Neural progenitor cell (in vitro differentiated cells): Measurements from ENCODE around the gene CPSF7. TPM values are rescaled to one million over a fixed set of nuclear protein-coding genes. Genes with fewer than 3 reads are reported as not detected.

Experiments used
- DNase-seq: peaks from one replicate; pipeline ENCODE4 v3.0.0-alpha.2; 2016; ENCODE audit warnings: low spot score
- H2AFZ ChIP-seq: fragments of 200-600 bp; sonication (generic); replicated peaks from 2 replicates; pipeline ENCODE4 v1.6.1; 2016; ENCODE audit warnings: antibody characterized with exemption
- H3F3A ChIP-seq: fragments of 200-600 bp; sonication (generic); 2 replicates; pipeline ENCODE4 v1.6.1; 2016; ENCODE audit warnings: antibody characterized with exemption, low read depth
- H3K27ac ChIP-seq: fragments of 200-600 bp; sonication (generic); 2 replicates; pipeline ENCODE4 v1.5.1; 2016; ENCODE audit warnings: mild to moderate bottlenecking
- H3K27me3 ChIP-seq: fragments of 200-600 bp; sonication (generic); 2 replicates; pipeline ENCODE4 v1.6.1; 2016; ENCODE audit warnings: mild to moderate bottlenecking, moderate library complexity
- H3K36me3 ChIP-seq: fragments of 200-600 bp; sonication (generic); 2 replicates; pipeline ENCODE4 v1.5.1; 2016
- H3K4me1 ChIP-seq: fragments of 200-600 bp; sonication (generic); 2 replicates; pipeline ENCODE4 v1.6.1; 2016; ENCODE audit warnings: mixed run types
- H3K4me2 ChIP-seq: fragments of 200-600 bp; sonication (generic); 2 replicates; pipeline ENCODE4 v1.6.1; 2016
- H3K4me3 ChIP-seq: fragments of 200-600 bp; sonication (generic); 2 replicates; pipeline ENCODE4 v1.5.1; 2016
- H3K79me2 ChIP-seq: fragments of 200-600 bp; sonication (generic); 2 replicates; pipeline ENCODE4 v1.6.1; 2016; ENCODE audit warnings: low read depth
- H3K9ac ChIP-seq: fragments of 200-600 bp; sonication (generic); 2 replicates; pipeline ENCODE4 v1.6.1; 2016
- H3K9me3 ChIP-seq: fragments of 200-600 bp; sonication (generic); 2 replicates; pipeline ENCODE4 v1.5.1; 2016; ENCODE audit warnings: low read depth
- H4K20me1 ChIP-seq: fragments of 200-600 bp; sonication (generic); 2 replicates; pipeline ENCODE4 v1.6.1; 2016; ENCODE audit warnings: low read depth
- H3K27ac Mint-ChIP-seq: 3 replicates; pipeline ENCODE4 v1.8.0; 2021; ENCODE audit warnings: mixed read lengths
- H3K27me3 Mint-ChIP-seq: 2 replicates; pipeline ENCODE4 v1.8.0; 2022; ENCODE audit warnings: low read depth, mild to moderate bottlenecking, inconsistent platforms, moderate library complexity, mixed read lengths; ENCODE audit not compliant: insufficient read depth
- H3K36me3 Mint-ChIP-seq: 3 replicates; pipeline ENCODE4 v1.8.0; 2021; ENCODE audit warnings: mixed read lengths
- H3K4me1 Mint-ChIP-seq: 3 replicates; pipeline ENCODE4 v1.8.0; 2021; ENCODE audit warnings: mixed read lengths
- H3K4me3 Mint-ChIP-seq: 3 replicates; pipeline ENCODE4 v1.8.0; 2021; ENCODE audit warnings: mild to moderate bottlenecking, moderate library complexity, mixed read lengths
- H3K9me3 Mint-ChIP-seq: 3 replicates; pipeline ENCODE4 v1.8.0; 2020; ENCODE audit warnings: mixed read lengths
- CTCF ChIP-seq: fragments of 200-600 bp; sonication (generic); IDR thresholded peaks from 2 replicates; pipeline ENCODE4 v1.5.1; 2017; ENCODE audit warnings: antibody characterized with exemption, mild to moderate bottlenecking
- EZH2 ChIP-seq: fragments of 200-600 bp; sonication (generic); IDR thresholded peaks from 2 replicates; pipeline ENCODE4 v1.6.1; 2017; ENCODE audit warnings: antibody characterized with exemption, mild to moderate bottlenecking, moderate library complexity
- EZH2phosphoT487 ChIP-seq: fragments of 200-600 bp; sonication (generic); IDR thresholded peaks from 2 replicates; pipeline ENCODE4 v1.6.1; 2017; ENCODE audit warnings: antibody characterized with exemption
- total RNA-seq: library from RNA; depleted of rRNA; stranded (reverse); fragments of >200 nt; gene quantifications from 2 replicates; pipeline ENCODE4 v1.2.3, GENCODE V29; 2015; ENCODE audit warnings: low replicate concordance

Gene CPSF7
- total RNA-seq, 1 donor from 2014 or later = 60.7 TPM

GRCh38 chr11:61454520-61454919 lies 24.7 kb upstream of the CPSF7 start:
- Histone ChIP-seq H3K9me3 (no peaks in the 10 kb centered on the region), H2AFZ (no peak overlapping the region), H3K79me2 (no peaks in the 10 kb centered on the region), H3K4me2 (no peak overlapping the region), H4K20me1 (no peaks in the 10 kb centered on the region), H3K27me3 (no peaks in the 10 kb centered on the region), H3K27ac (no peak overlapping the region), H3K4me3 (no peak overlapping the region), H3K4me1 (no peaks in the 10 kb centered on the region), H3K9ac (no peak overlapping the region), H3F3A (no peaks in the 10 kb centered on the region), H3K36me3 (no peaks in the 10 kb centered on the region)
- peaks cover 5% of the 10 kb centered on the region for H3K27me3 Mint-ChIP-seq
- H3K9me3 Mint-ChIP-seq = peaks cover 2% of the 10 kb centered on the region
- no peaks in the 10 kb centered on the region for H3K4me1 Mint-ChIP-seq
- H3K36me3 Mint-ChIP-seq = peaks cover 19% of the 10 kb centered on the region
- TF ChIP-seq EZH2phosphoT487 = no peak
- TF ChIP-seq CTCF = no peak
- no peak for TF ChIP-seq EZH2
- H3K27ac Mint-ChIP-seq = no peak overlapping the region
- H3K4me3 Mint-ChIP-seq = no peak overlapping the region
- no peak for DNase-seq

GRCh38 chr11:61453695-61454094 lies 23.9 kb upstream of the CPSF7 start:
- no peaks in the 10 kb centered on the region for H3K79me2 ChIP-seq
- TF ChIP-seq CTCF (no peak), EZH2phosphoT487 (no peak), EZH2 (no peak)
- no peak overlapping the region for H3K4me3 Mint-ChIP-seq
- H3K27me3 ChIP-seq = no peaks in the 10 kb centered on the region
- H2AFZ ChIP-seq = no peak overlapping the region
- H3K9me3 Mint-ChIP-seq = peaks cover 2% of the 10 kb centered on the region
- H3K9me3 ChIP-seq = no peaks in the 10 kb centered on the region
- H3K9ac ChIP-seq = no peak overlapping the region
- no peaks in the 10 kb centered on the region for H3K36me3 ChIP-seq
- no peaks in the 10 kb centered on the region for H3K4me1 Mint-ChIP-seq
- no peak overlapping the region for H3K27ac Mint-ChIP-seq
- no peaks in the 10 kb centered on the region for H4K20me1 ChIP-seq
- no peak overlapping the region for H3K4me2 ChIP-seq
- H3K27ac ChIP-seq = no peak overlapping the region
- H3F3A ChIP-seq = no peaks in the 10 kb centered on the region
- H3K4me1 ChIP-seq = no peaks in the 10 kb centered on the region
- H3K36me3 Mint-ChIP-seq = peaks cover 22% of the 10 kb centered on the region
- peaks cover 5% of the 10 kb centered on the region for H3K27me3 Mint-ChIP-seq
- no peak overlapping the region for H3K4me3 ChIP-seq
- DNase-seq = no peak

- no peak for DNase-seq
- no peaks in the 10 kb centered on the region for H3K9me3 ChIP-seq
- no peaks in the 10 kb centered on the region for H3K4me1 ChIP-seq
- H4K20me1 ChIP-seq = peaks cover 6% of the 10 kb centered on the region
- peaks cover 24% of the 10 kb centered on the region for H3K36me3 Mint-ChIP-seq
- no peaks in the 10 kb centered on the region for H3K27me3 ChIP-seq
- no peak overlapping the region for H3K27ac Mint-ChIP-seq
- no peaks in the 10 kb centered on the region for H3K4me1 Mint-ChIP-seq
- H3K4me2 ChIP-seq = no peak overlapping the region
- peaks cover 5% of the 10 kb centered on the region for H3K27me3 Mint-ChIP-seq
- H3K36me3 ChIP-seq = no peaks in the 10 kb centered on the region
- no peak overlapping the region for H3K4me3 Mint-ChIP-seq
- no peak overlapping the region for H2AFZ ChIP-seq
- no peaks in the 10 kb centered on the region for H3K79me2 ChIP-seq
- TF ChIP-seq EZH2 = no peak
- no peak for TF ChIP-seq EZH2phosphoT487
- no peak for TF ChIP-seq CTCF
- no peaks in the 10 kb centered on the region for H3F3A ChIP-seq
- H3K27ac ChIP-seq = no peak overlapping the region
- H3K4me3 ChIP-seq = no peak overlapping the region
- no peak overlapping the region for H3K9ac ChIP-seq
- peaks cover 2% of the 10 kb centered on the region for H3K9me3 Mint-ChIP-seq
These were observed 23.1 kb upstream of the CPSF7 start for GRCh38 chr11:61452825-61453224.

- H3K9me3 ChIP-seq = no peaks in the 10 kb centered on the region
- H3K4me1 Mint-ChIP-seq = peaks cover 17% of the 10 kb centered on the region
- H3K36me3 ChIP-seq = no peaks in the 10 kb centered on the region
- peaks cover 27% of the 10 kb centered on the region for H3F3A ChIP-seq
- H3K27ac Mint-ChIP-seq = no peak overlapping the region
- no peak overlapping the region for H3K4me3 ChIP-seq
- H3K27me3 Mint-ChIP-seq = no peaks in the 10 kb centered on the region
- no peaks in the 10 kb centered on the region for H3K27me3 ChIP-seq
- peaks cover 12% of the 10 kb centered on the region for H3K79me2 ChIP-seq
- no peak overlapping the region for H3K27ac ChIP-seq
- no peak for TF ChIP-seq CTCF
- TF ChIP-seq EZH2 = no peak
- no peak for TF ChIP-seq EZH2phosphoT487
- H3K4me1 ChIP-seq = peaks cover 9% of the 10 kb centered on the region
- no peak overlapping the region for H3K4me3 Mint-ChIP-seq
- no peak overlapping the region for H3K9ac ChIP-seq
- no peak for DNase-seq
- peaks cover 2% of the 10 kb centered on the region for H3K9me3 Mint-ChIP-seq
- no peak overlapping the region for H3K4me2 ChIP-seq
- H3K36me3 Mint-ChIP-seq = peaks cover 25% of the 10 kb centered on the region
- H2AFZ ChIP-seq = no peak overlapping the region
- H4K20me1 ChIP-seq = peaks cover 44% of the 10 kb centered on the region
These were observed 18.8 kb upstream of the CPSF7 start for GRCh38 chr11:61448552-61448927.
